IgD-negative memory B cell (primary cell): ENCODE results near the gene MACROD2. TPM values are rescaled to one million over a fixed set of nuclear protein-coding genes. Genes with fewer than 3 reads are reported as not detected.

Source experiments
- H3K27ac Mint-ChIP-seq, 3 donors: one replicate each; pipeline ENCODE4 v1.8.0; 2020 to 2022; ENCODE audit warnings: mild to moderate bottlenecking in 3 of 3, mixed read lengths in 3 of 3, moderate library complexity in 1 of 3
- H3K27me3 Mint-ChIP-seq: one replicate; pipeline ENCODE4 v1.8.0; 2021; ENCODE audit warnings: mixed read lengths
- H3K36me3 Mint-ChIP-seq: one replicate; pipeline ENCODE4 v1.8.0; 2020; ENCODE audit warnings: mild to moderate bottlenecking, mixed read lengths
- H3K4me1 Mint-ChIP-seq, 3 donors: one replicate each; pipeline ENCODE4 v1.8.0; 2020 to 2022; ENCODE audit warnings: mixed read lengths in 3 of 3, mild to moderate bottlenecking in 1 of 3
- H3K4me3 Mint-ChIP-seq, 4 donors: one replicate each; pipeline ENCODE4 v1.8.0; 2020 to 2022; ENCODE audit warnings: mild to moderate bottlenecking in 4 of 4, mixed read lengths in 4 of 4, moderate library complexity in 3 of 4
- H3K9me3 Mint-ChIP-seq, 3 donors: one replicate each; pipeline ENCODE4 v1.8.0; 2020 to 2021; ENCODE audit warnings: mixed read lengths in 3 of 3, mild to moderate bottlenecking in 1 of 3
- polyA plus RNA-seq: library from polyadenylated mRNA; unstranded; fragments of 300-500 nt; fragmentation: Illumina TruSeq; gene quantifications from one replicate; pipeline ENCODE4 v1.2.3, GENCODE V29; 2021

Gene MACROD2
- polyA plus RNA-seq, 1 donor from 2014 or later: 1.3 TPM

- Mint-ChIP-seq H3K36me3 (no peaks in the 10 kb centered on the region), H3K27me3 (no peaks in the 10 kb centered on the region), H3K4me1 (peaks cover 19 to 34% (median 27%) of the 10 kb centered on the region in 3 donors), H3K4me3 (no peak overlapping the region), H3K9me3 (peaks cover 3 to 9% (median 3%) of the 10 kb centered on the region in 3 donors), H3K27ac (no peak overlapping the region)
These were observed 2029.8 kb downstream of the MACROD2 start for GRCh38 chr20:16025084-16025483.

GRCh38 chr20:16027686-16028085 is 2032.4 kb downstream of the MACROD2 start:
- no peaks in the 10 kb centered on the region for H3K36me3 Mint-ChIP-seq
- H3K27me3 Mint-ChIP-seq: no peaks in the 10 kb centered on the region
- peak overlapping the region in 1 of 3 donors; percentile 14 for H3K27ac Mint-ChIP-seq
- H3K4me3 Mint-ChIP-seq: peak overlapping the region in 1 of 4 donors; percentile 68
- peaks cover 19 to 34% (median 27%) of the 10 kb centered on the region in 3 donors for H3K4me1 Mint-ChIP-seq
- H3K9me3 Mint-ChIP-seq: peaks cover 3 to 14% (median 3%) of the 10 kb centered on the region in 3 donors

GRCh38 chr20:16028923-16029322 is 2033.6 kb downstream of the MACROD2 start:
- H3K27ac Mint-ChIP-seq: peak overlapping the region in 1 of 3 donors; percentile 55
- H3K4me3 Mint-ChIP-seq: peak overlapping the region in 2 of 4 donors; percentile 37 to 70
- no peaks in the 10 kb centered on the region for H3K27me3 Mint-ChIP-seq
- H3K9me3 Mint-ChIP-seq: peaks cover 3 to 14% (median 3%) of the 10 kb centered on the region in 3 donors
- peaks cover 19 to 34% (median 27%) of the 10 kb centered on the region in 3 donors for H3K4me1 Mint-ChIP-seq
- no peaks in the 10 kb centered on the region for H3K36me3 Mint-ChIP-seq

- no peak overlapping the region for H3K27ac Mint-ChIP-seq
- no peak overlapping the region for H3K4me3 Mint-ChIP-seq
- peaks cover 16 to 24% (median 19%) of the 10 kb centered on the region in 3 donors for H3K4me1 Mint-ChIP-seq
- no peaks in the 10 kb centered on the region for H3K27me3 Mint-ChIP-seq
- H3K9me3 Mint-ChIP-seq: peaks cover 3 to 14% (median 3%) of the 10 kb centered on the region in 3 donors
- H3K36me3 Mint-ChIP-seq: no peaks in the 10 kb centered on the region
These were observed 2034.9 kb downstream of the MACROD2 start for GRCh38 chr20:16030253-16030652.

GRCh38 chr20:16035576-16035975 is 2040.3 kb downstream of the MACROD2 start:
- no peaks in the 10 kb centered on the region for H3K27me3 Mint-ChIP-seq
- H3K27ac Mint-ChIP-seq: no peak overlapping the region
- H3K36me3 Mint-ChIP-seq: no peaks in the 10 kb centered on the region
- H3K9me3 Mint-ChIP-seq: peaks cover 0 to under 1% (median 0%) of the 10 kb centered on the region in 3 donors
- no peak overlapping the region for H3K4me3 Mint-ChIP-seq
- peaks cover 8 to 15% (median 12%) of the 10 kb centered on the region in 3 donors for H3K4me1 Mint-ChIP-seq

- Mint-ChIP-seq H3K36me3 (no peaks in the 10 kb centered on the region), H3K27ac (no peak overlapping the region), H3K27me3 (no peaks in the 10 kb centered on the region), H3K4me1 (peaks cover 14 to 22% (median 18%) of the 10 kb centered on the region in 3 donors), H3K4me3 (no peak overlapping the region), H3K9me3 (no peaks in the 10 kb centered on the region)
These were observed 2041.0 kb downstream of the MACROD2 start for GRCh38 chr20:16036331-16036730.

GRCh38 chr20:16040742-16041141 is 2045.4 kb downstream of the MACROD2 start:
- Mint-ChIP-seq H3K27ac (peak overlapping the region in 1 of 3 donors; percentile 1), H3K9me3 (peaks cover 0 to 2% (median 0%) of the 10 kb centered on the region in 3 donors), H3K27me3 (no peaks in the 10 kb centered on the region), H3K36me3 (no peaks in the 10 kb centered on the region), H3K4me3 (peak overlapping the region in 3 of 4 donors; percentile 22 to 85 (median 61)), H3K4me1 (peaks cover 33 to 46% (median 34%) of the 10 kb centered on the region in 3 donors)

GRCh38 chr20:16042731-16043130 is 2047.4 kb downstream of the MACROD2 start:
- peaks cover 29 to 43% (median 33%) of the 10 kb centered on the region in 3 donors for H3K4me1 Mint-ChIP-seq

GRCh38 chr20:16043931-16044330 is 2048.6 kb downstream of the MACROD2 start:
- no peaks in the 10 kb centered on the region for H3K27me3 Mint-ChIP-seq
- H3K4me3 Mint-ChIP-seq: no peak overlapping the region
- peaks cover 0 to 3% (median 0%) of the 10 kb centered on the region in 3 donors for H3K9me3 Mint-ChIP-seq
- H3K4me1 Mint-ChIP-seq: peaks cover 29 to 41% (median 32%) of the 10 kb centered on the region in 3 donors
- H3K36me3 Mint-ChIP-seq: no peaks in the 10 kb centered on the region
- H3K27ac Mint-ChIP-seq: no peak overlapping the region

More at GRCh38 chr20:16042731-16043130, 2047.4 kb downstream of the MACROD2 start:
- peak overlapping the region in 2 of 4 donors; percentile 34 to 61 for H3K4me3 Mint-ChIP-seq
- H3K36me3 Mint-ChIP-seq: no peaks in the 10 kb centered on the region
- peaks cover 0 to 3% (median 0%) of the 10 kb centered on the region in 3 donors for H3K9me3 Mint-ChIP-seq
- no peaks in the 10 kb centered on the region for H3K27me3 Mint-ChIP-seq
- H3K27ac Mint-ChIP-seq: no peak overlapping the region

GRCh38 chr20:16048876-16049275 is 2053.6 kb downstream of the MACROD2 start:
- Mint-ChIP-seq H3K4me1 (peaks cover 0 to 2% (median 1%) of the 10 kb centered on the region in 3 donors), H3K36me3 (no peaks in the 10 kb centered on the region), H3K27ac (no peak overlapping the region), H3K27me3 (no peaks in the 10 kb centered on the region), H3K9me3 (peaks cover 0 to 3% (median 0%) of the 10 kb centered on the region in 3 donors), H3K4me3 (no peak overlapping the region)

GRCh38 chr20:16049529-16050093 is 2054.3 kb downstream of the MACROD2 start:
- H3K4me3 Mint-ChIP-seq: no peak overlapping the region
- H3K27me3 Mint-ChIP-seq: no peaks in the 10 kb centered on the region
- H3K27ac Mint-ChIP-seq: peak overlapping the region in 1 of 3 donors; percentile 48
- H3K9me3 Mint-ChIP-seq: peaks cover 0 to 1% (median 0%) of the 10 kb centered on the region in 3 donors
- no peaks in the 10 kb centered on the region for H3K4me1 Mint-ChIP-seq
- H3K36me3 Mint-ChIP-seq: no peaks in the 10 kb centered on the region

- H3K36me3 Mint-ChIP-seq: no peaks in the 10 kb centered on the region
- peaks cover 0 to 3% (median 1%) of the 10 kb centered on the region in 3 donors for H3K4me1 Mint-ChIP-seq
These were observed 2055.1 kb downstream of the MACROD2 start for GRCh38 chr20:16050366-16050765.

GRCh38 chr20:16051968-16052367 is 2056.7 kb downstream of the MACROD2 start:
- H3K4me1 Mint-ChIP-seq: peaks cover 0 to 3% (median 1%) of the 10 kb centered on the region in 3 donors
- peaks cover 0 to 1% (median 0%) of the 10 kb centered on the region in 3 donors for H3K9me3 Mint-ChIP-seq
- H3K27me3 Mint-ChIP-seq: no peaks in the 10 kb centered on the region
- H3K4me3 Mint-ChIP-seq: no peak overlapping the region
- H3K36me3 Mint-ChIP-seq: no peaks in the 10 kb centered on the region
- H3K27ac Mint-ChIP-seq: no peak overlapping the region

More at GRCh38 chr20:16050366-16050765, 2055.1 kb downstream of the MACROD2 start:
- Mint-ChIP-seq H3K4me3 (no peak overlapping the region), H3K9me3 (peaks cover 0 to 1% (median 0%) of the 10 kb centered on the region in 3 donors), H3K27ac (no peak overlapping the region), H3K27me3 (no peaks in the 10 kb centered on the region)

GRCh38 chr20:16052456-16052855 is 2057.1 kb downstream of the MACROD2 start:
- Mint-ChIP-seq H3K4me1 (peaks cover 0 to 3% (median 1%) of the 10 kb centered on the region in 3 donors), H3K27ac (no peak overlapping the region), H3K4me3 (no peak overlapping the region), H3K36me3 (no peaks in the 10 kb centered on the region), H3K9me3 (no peaks in the 10 kb centered on the region), H3K27me3 (no peaks in the 10 kb centered on the region)

- H3K36me3 Mint-ChIP-seq: no peaks in the 10 kb centered on the region
- peaks cover 0 to 3% (median 1%) of the 10 kb centered on the region in 3 donors for H3K4me1 Mint-ChIP-seq
- no peak overlapping the region for H3K27ac Mint-ChIP-seq
- no peak overlapping the region for H3K4me3 Mint-ChIP-seq
- H3K9me3 Mint-ChIP-seq: peaks cover 0 to 2% (median 0%) of the 10 kb centered on the region in 3 donors
- H3K27me3 Mint-ChIP-seq: no peaks in the 10 kb centered on the region
These were observed 2059.7 kb downstream of the MACROD2 start for GRCh38 chr20:16054985-16055384.
